Measurements from ENCODE around the gene CCNB1IP1.
"Not testable (repeated sequence)": the region's sequence is repeated elsewhere in the genome, so short reads cannot be mapped to it uniquely, and the experiment has no call there.

The CCNB1IP1 gene

DNA sequence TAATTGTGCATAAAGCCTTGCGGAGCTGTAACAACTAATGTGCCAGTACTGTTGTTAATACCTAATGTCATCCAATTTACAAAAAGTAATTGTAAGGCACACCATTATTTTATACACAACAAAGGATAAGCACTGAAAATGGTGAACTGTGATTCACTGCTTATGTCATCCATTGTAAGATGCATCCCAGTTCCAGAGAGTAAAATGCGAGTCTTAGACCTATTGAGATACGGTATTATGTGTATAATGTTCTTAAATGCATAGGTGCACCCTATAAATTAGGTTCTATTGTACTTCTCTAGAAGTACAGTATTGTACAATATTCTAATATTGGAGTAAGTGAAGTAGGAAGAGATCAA, 10.8 kb upstream of the CCNB1IP1 start:
- H3K79me2 ChIP-seq (ENCODE audit: control insufficient read depth, insufficient read depth, low read length) = peaks cover 4% of the 10 kb centered on the region
- peaks cover 2% of the 10 kb centered on the region for H3K79me1 ChIP-seq (ENCODE audit: low read length)
- H4K8ac ChIP-seq (ENCODE audit: low read depth, low read length) = no peak overlapping the region
- H3K4me1 ChIP-seq (ENCODE audit: control insufficient read depth, low read depth, low read length) = no peaks in the 10 kb centered on the region
- no peak overlapping the region for H3K18ac ChIP-seq (ENCODE audit: low read length)
- peak overlapping the region; percentile 85 for H3K9ac ChIP-seq (ENCODE audit: low read length)
- no peak overlapping the region for H3K4ac ChIP-seq (ENCODE audit: low read depth, low read length)
- DNase-seq = peak; percentile 26
- H3K27ac ChIP-seq (ENCODE audit: low read depth, low read length) = no peak overlapping the region
- no peak overlapping the region for H3K23ac ChIP-seq (ENCODE audit: low read length)
- peaks cover 2% of the 10 kb centered on the region for H3K36me3 ChIP-seq (ENCODE audit: control insufficient read depth, insufficient read depth, low read length)
- H3K4me3 ChIP-seq (ENCODE audit: low read length) = peak overlapping the region; percentile 76
- H2BK5ac ChIP-seq (ENCODE audit: low read length) = no peak overlapping the region
- no CpG with 5 or more reads among the region's 3 CpGs for WGBS (ENCODE audit: extremely low coverage, insufficient coverage, low lambda C conversion rate)
- peak overlapping the region; percentile 68 for H3K4me2 ChIP-seq (ENCODE audit: low read length)
- no peak overlapping the region for H2AK5ac ChIP-seq (ENCODE audit: low read length)
- no peaks in the 10 kb centered on the region for H3K27me3 ChIP-seq (ENCODE audit: insufficient read depth, low read length, poor library complexity)
- no peak overlapping the region for H2BK15ac ChIP-seq (replicated peaks; ENCODE audit: low read depth)
- no peak overlapping the region for H2BK120ac ChIP-seq (ENCODE audit: low read depth, low read length)
- peak overlapping the region; percentile 88 for H3K56ac ChIP-seq (ENCODE audit: low read length)
- H4K5ac ChIP-seq (ENCODE audit: low read length) = no peak overlapping the region

GRCh38 chr14:20343092-20343861, 10.2 kb upstream of the CCNB1IP1 start, which contains the start of gene PARP2:
PARP2 (plus strand) TSS chr14:20343635; CDS start chr14:20343642, 7 bp downstream.
- H2BK5ac ChIP-seq (ENCODE audit: low read length) = peak within 1 kb of the TSS; percentile 87
- peak; percentile 100 for DNase-seq
- H3K27ac ChIP-seq (ENCODE audit: low read depth, low read length) = peak within 1 kb of the TSS; percentile 99
- H3K9ac ChIP-seq (ENCODE audit: low read length) = peak within 1 kb of the TSS; percentile 86
- peak within 1 kb of the TSS; percentile 28 for H4K8ac ChIP-seq (ENCODE audit: low read depth, low read length)
- H3K4me1 ChIP-seq (ENCODE audit: control insufficient read depth, low read depth, low read length) = no peaks in the 10 kb centered on the region
- H3K36me3 ChIP-seq (ENCODE audit: control insufficient read depth, insufficient read depth, low read length) = peaks cover 2% of the 10 kb centered on the region
- H3K4ac ChIP-seq (ENCODE audit: low read depth, low read length) = peak within 1 kb of the TSS; percentile 96
- H3K56ac ChIP-seq (ENCODE audit: low read length) = peak within 1 kb of the TSS; percentile 92
- peak within 1 kb of the TSS; percentile 97 for H3K18ac ChIP-seq (ENCODE audit: low read length)
- H3K79me2 ChIP-seq (ENCODE audit: control insufficient read depth, insufficient read depth, low read length) = peaks cover 4% of the 10 kb centered on the region
- peaks cover 2% of the 10 kb centered on the region for H3K79me1 ChIP-seq (ENCODE audit: low read length)
- no peak within 1 kb of the TSS for H3K23ac ChIP-seq (ENCODE audit: low read length)
- no peak within 1 kb of the TSS for H4K5ac ChIP-seq (ENCODE audit: low read length)
- no peak within 1 kb of the TSS for H2AK5ac ChIP-seq (ENCODE audit: low read length)
- no CpG with 5 or more reads among the region's 50 CpGs for WGBS (ENCODE audit: extremely low coverage, insufficient coverage, low lambda C conversion rate)
- H2BK15ac ChIP-seq (replicated peaks; ENCODE audit: low read depth) = peak within 1 kb of the TSS; percentile 92
- peak within 1 kb of the TSS; percentile 81 for H3K4me3 ChIP-seq (ENCODE audit: low read length)
- H3K4me2 ChIP-seq (ENCODE audit: low read length) = peak within 1 kb of the TSS; percentile 71
- no peaks in the 10 kb centered on the region for H3K27me3 ChIP-seq (ENCODE audit: insufficient read depth, low read length, poor library complexity)
- no peak within 1 kb of the TSS for H2BK120ac ChIP-seq (ENCODE audit: low read depth, low read length)

- no peak overlapping the region for H3K4ac ChIP-seq (ENCODE audit: low read depth, low read length)
- DNase-seq = no peak
- H3K27me3 ChIP-seq (ENCODE audit: insufficient read depth, low read length, poor library complexity) = no peaks in the 10 kb centered on the region
- no peak overlapping the region for H2BK120ac ChIP-seq (ENCODE audit: low read depth, low read length)
- H3K23ac ChIP-seq (ENCODE audit: low read length) = no peak overlapping the region
- H3K79me1 ChIP-seq (ENCODE audit: low read length) = peaks cover 2% of the 10 kb centered on the region
- H3K27ac ChIP-seq (ENCODE audit: low read depth, low read length) = no peak overlapping the region
- no peak overlapping the region for H3K18ac ChIP-seq (ENCODE audit: low read length)
- peaks cover 4% of the 10 kb centered on the region for H3K79me2 ChIP-seq (ENCODE audit: control insufficient read depth, insufficient read depth, low read length)
- peaks cover 1% of the 10 kb centered on the region for H3K36me3 ChIP-seq (ENCODE audit: control insufficient read depth, insufficient read depth, low read length)
- no peak overlapping the region for H2BK15ac ChIP-seq (replicated peaks; ENCODE audit: low read depth)
- H2BK5ac ChIP-seq (ENCODE audit: low read length) = no peak overlapping the region
- H3K4me3 ChIP-seq (ENCODE audit: low read length) = no peak overlapping the region
- H3K4me2 ChIP-seq (ENCODE audit: low read length) = no peak overlapping the region
- no peak overlapping the region for H3K9ac ChIP-seq (ENCODE audit: low read length)
- H3K56ac ChIP-seq (ENCODE audit: low read length) = no peak overlapping the region
- no peak overlapping the region for H4K8ac ChIP-seq (ENCODE audit: low read depth, low read length)
- no CpG with 5 or more reads among the region's 2 CpGs for WGBS (ENCODE audit: extremely low coverage, insufficient coverage, low lambda C conversion rate)
- H3K4me1 ChIP-seq (ENCODE audit: control insufficient read depth, low read depth, low read length) = no peaks in the 10 kb centered on the region
- no peak overlapping the region for H4K5ac ChIP-seq (ENCODE audit: low read length)
- no peak overlapping the region for H2AK5ac ChIP-seq (ENCODE audit: low read length)
These were observed 8.6 kb upstream of the CCNB1IP1 start for GRCh38 chr14:20341646-20342045.

GRCh38 chr14:20341032-20341431, 8.0 kb upstream of the CCNB1IP1 start:
- not testable (repeated sequence) for H2BK15ac ChIP-seq (replicated peaks; ENCODE audit: low read depth); H2BK120ac ChIP-seq (ENCODE audit: low read depth, low read length); H3K27ac ChIP-seq (ENCODE audit: low read depth, low read length); H3K79me1 ChIP-seq (ENCODE audit: low read length); H2AK5ac ChIP-seq (ENCODE audit: low read length); H3K4me2 ChIP-seq (ENCODE audit: low read length); H3K18ac ChIP-seq (ENCODE audit: low read length); H3K9ac ChIP-seq (ENCODE audit: low read length); H3K56ac ChIP-seq (ENCODE audit: low read length); H3K23ac ChIP-seq (ENCODE audit: low read length); H2BK5ac ChIP-seq (ENCODE audit: low read length); H3K4me3 ChIP-seq (ENCODE audit: low read length); H3K4ac ChIP-seq (ENCODE audit: low read depth, low read length); DNase-seq; H3K27me3 ChIP-seq (ENCODE audit: insufficient read depth, low read length, poor library complexity); H3K79me2 ChIP-seq (ENCODE audit: control insufficient read depth, insufficient read depth, low read length); H3K36me3 ChIP-seq (ENCODE audit: control insufficient read depth, insufficient read depth, low read length); H3K4me1 ChIP-seq (ENCODE audit: control insufficient read depth, low read depth, low read length); H4K8ac ChIP-seq (ENCODE audit: low read depth, low read length); H4K5ac ChIP-seq (ENCODE audit: low read length)
- no CpG with 5 or more reads among the region's 4 CpGs for WGBS (ENCODE audit: extremely low coverage, insufficient coverage, low lambda C conversion rate)

- no peak overlapping the region for H4K8ac ChIP-seq (ENCODE audit: low read depth, low read length)
- no peak overlapping the region for H3K4me3 ChIP-seq (ENCODE audit: low read length)
- H3K56ac ChIP-seq (ENCODE audit: low read length) = no peak overlapping the region
- peaks cover 31% of the 10 kb centered on the region for H3K79me2 ChIP-seq (ENCODE audit: control insufficient read depth, insufficient read depth, low read length)
- H3K23ac ChIP-seq (ENCODE audit: low read length) = no peak overlapping the region
- H3K4me1 ChIP-seq (ENCODE audit: control insufficient read depth, low read depth, low read length) = no peaks in the 10 kb centered on the region
- H2BK5ac ChIP-seq (ENCODE audit: low read length) = no peak overlapping the region
- WGBS (ENCODE audit: extremely low coverage, insufficient coverage, low lambda C conversion rate) = no CpG with 5 or more reads among the region's 7 CpGs
- H3K79me1 ChIP-seq (ENCODE audit: low read length) = no peaks in the 10 kb centered on the region
- H3K4ac ChIP-seq (ENCODE audit: low read depth, low read length) = no peak overlapping the region
- no peak overlapping the region for H3K9ac ChIP-seq (ENCODE audit: low read length)
- no peak overlapping the region for H2AK5ac ChIP-seq (ENCODE audit: low read length)
- no peaks in the 10 kb centered on the region for H3K36me3 ChIP-seq (ENCODE audit: control insufficient read depth, insufficient read depth, low read length)
- H4K5ac ChIP-seq (ENCODE audit: low read length) = no peak overlapping the region
- H3K27me3 ChIP-seq (ENCODE audit: insufficient read depth, low read length, poor library complexity) = no peaks in the 10 kb centered on the region
- DNase-seq = no peak
- no peak overlapping the region for H3K18ac ChIP-seq (ENCODE audit: low read length)
- H3K4me2 ChIP-seq (ENCODE audit: low read length) = no peak overlapping the region
- no peak overlapping the region for H2BK120ac ChIP-seq (ENCODE audit: low read depth, low read length)
- no peak overlapping the region for H2BK15ac ChIP-seq (replicated peaks; ENCODE audit: low read depth)
- no peak overlapping the region for H3K27ac ChIP-seq (ENCODE audit: low read depth, low read length)
These were observed 938 bp upstream of the CCNB1IP1 start for GRCh38 chr14:20334017-20334416.

DNA sequence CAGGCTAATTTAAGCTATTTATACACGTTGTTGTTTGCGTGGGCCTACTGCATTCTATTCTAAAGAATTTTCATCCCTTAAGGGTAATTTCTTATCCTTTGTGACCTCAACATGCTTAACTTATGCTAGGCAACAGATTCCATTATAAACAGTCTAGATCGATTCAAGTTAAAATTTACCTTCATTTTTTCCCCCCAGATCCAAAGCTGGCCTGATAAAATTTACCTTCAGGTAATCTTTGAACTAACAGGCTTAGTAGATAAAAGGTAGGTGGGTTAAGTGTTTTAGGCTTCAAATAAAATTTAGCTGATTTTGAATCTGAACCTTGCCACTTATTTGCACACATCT, 389 bp upstream of the CCNB1IP1 start:
- no peak overlapping the region for H2BK120ac ChIP-seq (ENCODE audit: low read depth, low read length)
- no peak for DNase-seq
- peaks cover 37% of the 10 kb centered on the region for H3K79me2 ChIP-seq (ENCODE audit: control insufficient read depth, insufficient read depth, low read length)
- H3K4me3 ChIP-seq (ENCODE audit: low read length) = no peak overlapping the region
- H3K36me3 ChIP-seq (ENCODE audit: control insufficient read depth, insufficient read depth, low read length) = peaks cover 2% of the 10 kb centered on the region
- no peak overlapping the region for H3K4ac ChIP-seq (ENCODE audit: low read depth, low read length)
- no CpG with 5 or more reads among the region's 3 CpGs for WGBS (ENCODE audit: extremely low coverage, insufficient coverage, low lambda C conversion rate)
- H3K56ac ChIP-seq (ENCODE audit: low read length) = no peak overlapping the region
- H3K27ac ChIP-seq (ENCODE audit: low read depth, low read length) = no peak overlapping the region
- H3K9ac ChIP-seq (ENCODE audit: low read length) = no peak overlapping the region
- no peaks in the 10 kb centered on the region for H3K79me1 ChIP-seq (ENCODE audit: low read length)
- no peak overlapping the region for H2BK15ac ChIP-seq (replicated peaks; ENCODE audit: low read depth)
- H4K8ac ChIP-seq (ENCODE audit: low read depth, low read length) = no peak overlapping the region
- no peak overlapping the region for H4K5ac ChIP-seq (ENCODE audit: low read length)
- no peak overlapping the region for H2BK5ac ChIP-seq (ENCODE audit: low read length)
- H2AK5ac ChIP-seq (ENCODE audit: low read length) = no peak overlapping the region
- no peak overlapping the region for H3K18ac ChIP-seq (ENCODE audit: low read length)
- no peaks in the 10 kb centered on the region for H3K4me1 ChIP-seq (ENCODE audit: control insufficient read depth, low read depth, low read length)
- H3K27me3 ChIP-seq (ENCODE audit: insufficient read depth, low read length, poor library complexity) = no peaks in the 10 kb centered on the region
- H3K23ac ChIP-seq (ENCODE audit: low read length) = no peak overlapping the region
- H3K4me2 ChIP-seq (ENCODE audit: low read length) = no peak overlapping the region
